ENCODE measurements around the gene P3H2. TPM values are rescaled to one million over a fixed set of nuclear protein-coding genes. Genes with fewer than 3 reads are reported as not detected.

The P3H2 gene
- total and polyA plus RNA-seq, 2 donors (not counting 1 experiment from before 2014, with no cell fraction given), result 20.5 to 21.6 TPM

DNA sequence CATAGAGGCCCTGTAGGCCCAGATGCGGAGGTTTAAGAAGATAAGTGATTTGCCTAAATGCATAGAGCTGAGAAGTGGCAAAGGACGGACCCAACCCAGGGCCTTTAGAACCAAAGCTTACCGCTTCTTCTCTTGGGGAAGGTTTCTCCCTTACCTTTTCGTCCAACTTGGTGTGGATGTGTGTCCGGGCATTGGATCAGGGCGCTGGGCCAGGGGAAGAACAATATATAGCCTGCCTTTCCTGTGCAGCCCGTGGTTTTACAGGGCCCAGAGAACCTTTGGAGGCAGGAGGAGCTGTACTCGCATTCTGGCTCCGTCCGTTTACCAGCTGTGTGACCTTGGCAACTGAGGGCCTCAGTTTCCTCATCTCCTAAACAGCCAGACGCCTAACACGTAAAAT is 686 bp upstream of the P3H2 start:
- no peak overlapping the region for H3K4me3 ChIP-seq (replicated peaks in 1 of 4; ENCODE audit: control extremely low read depth in 1 of 4, insufficient read depth in 1 of 4, low read depth in 3 of 4, low read length in 4 of 4)
- no peak overlapping the region for H3K9ac ChIP-seq (ENCODE audit: insufficient read depth, low read length)
- no peak for TF ChIP-seq EZH2 (IDR thresholded peaks at IDR 0.05; ENCODE audit: low read length, missing control alignments)
- TF ChIP-seq, protein P1, sequence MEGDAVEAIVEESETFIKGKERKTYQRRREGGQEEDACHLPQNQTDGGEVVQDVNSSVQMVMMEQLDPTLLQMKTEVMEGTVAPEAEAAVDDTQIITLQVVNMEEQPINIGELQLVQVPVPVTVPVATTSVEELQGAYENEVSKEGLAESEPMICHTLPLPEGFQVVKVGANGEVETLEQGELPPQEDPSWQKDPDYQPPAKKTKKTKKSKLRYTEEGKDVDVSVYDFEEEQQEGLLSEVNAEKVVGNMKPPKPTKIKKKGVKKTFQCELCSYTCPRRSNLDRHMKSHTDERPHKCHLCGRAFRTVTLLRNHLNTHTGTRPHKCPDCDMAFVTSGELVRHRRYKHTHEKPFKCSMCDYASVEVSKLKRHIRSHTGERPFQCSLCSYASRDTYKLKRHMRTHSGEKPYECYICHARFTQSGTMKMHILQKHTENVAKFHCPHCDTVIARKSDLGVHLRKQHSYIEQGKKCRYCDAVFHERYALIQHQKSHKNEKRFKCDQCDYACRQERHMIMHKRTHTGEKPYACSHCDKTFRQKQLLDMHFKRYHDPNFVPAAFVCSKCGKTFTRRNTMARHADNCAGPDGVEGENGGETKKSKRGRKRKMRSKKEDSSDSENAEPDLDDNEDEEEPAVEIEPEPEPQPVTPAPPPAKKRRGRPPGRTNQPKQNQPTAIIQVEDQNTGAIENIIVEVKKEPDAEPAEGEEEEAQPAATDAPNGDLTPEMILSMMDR (conservative IDR thresholded peaks at IDR 0.05 in 1 of 2, IDR thresholded peaks at IDR 0.05 in 1 of 2; ENCODE audit: low read depth in 1 of 2, low read length in 2 of 2), result no peak
- no peak for DNase-seq (ENCODE audit: low read depth in 2 of 2)
- no peaks in the 10 kb centered on the region for H3K79me2 ChIP-seq (ENCODE audit: control insufficient read depth, insufficient read depth, low read length)
- H3K36me3 ChIP-seq (ENCODE audit: control insufficient read depth, insufficient read depth, low read length), result no peaks in the 10 kb centered on the region
- H3K27ac ChIP-seq (ENCODE audit: insufficient read depth, low read length), result no peak overlapping the region
- H4K20me1 ChIP-seq (ENCODE audit: control insufficient read depth, extremely low read depth, insufficient read depth, low read length), result no peaks in the 10 kb centered on the region
- H3K4me1 ChIP-seq (ENCODE audit: control insufficient read depth, extremely low read depth, insufficient read depth, low read length), result no peaks in the 10 kb centered on the region
- no peaks in the 10 kb centered on the region for H3K27me3 ChIP-seq (ENCODE audit: control insufficient read depth, insufficient read depth, low read length)
- H2AFZ ChIP-seq (ENCODE audit: low read length), result no peak overlapping the region
- no peaks in the 10 kb centered on the region for H3K9me3 ChIP-seq (ENCODE audit: control insufficient read depth, insufficient read depth, low read depth, low read length)
- no peak overlapping the region for H3K4me2 ChIP-seq (ENCODE audit: extremely low read depth, insufficient read depth, low read length)

GRCh38 chr3:190121061-190121377 is 322 bp upstream of the P3H2 start:
- H3K27ac ChIP-seq (ENCODE audit: insufficient read depth, low read length), result peak overlapping the region; percentile 46
- H3K4me2 ChIP-seq (ENCODE audit: extremely low read depth, insufficient read depth, low read length), result no peak overlapping the region
- TF ChIP-seq, protein P1 (conservative IDR thresholded peaks at IDR 0.05 in 1 of 2, IDR thresholded peaks at IDR 0.05 in 1 of 2; ENCODE audit: low read depth in 1 of 2, low read length in 2 of 2), result no peak
- TF ChIP-seq EZH2 (IDR thresholded peaks at IDR 0.05; ENCODE audit: low read length, missing control alignments), result no peak
- no peaks in the 10 kb centered on the region for H4K20me1 ChIP-seq (ENCODE audit: control insufficient read depth, extremely low read depth, insufficient read depth, low read length)
- no peaks in the 10 kb centered on the region for H3K79me2 ChIP-seq (ENCODE audit: control insufficient read depth, insufficient read depth, low read length)
- H3K27me3 ChIP-seq (ENCODE audit: control insufficient read depth, insufficient read depth, low read length), result no peaks in the 10 kb centered on the region
- no peaks in the 10 kb centered on the region for H3K9me3 ChIP-seq (ENCODE audit: control insufficient read depth, insufficient read depth, low read depth, low read length)
- H3K36me3 ChIP-seq (ENCODE audit: control insufficient read depth, insufficient read depth, low read length), result no peaks in the 10 kb centered on the region
- H2AFZ ChIP-seq (ENCODE audit: low read length), result peak overlapping the region; percentile 43
- peak overlapping the region in 3 of 4 experiments; percentile 35 to 78 (median 77) for H3K4me3 ChIP-seq (replicated peaks in 1 of 4; ENCODE audit: control extremely low read depth in 1 of 4, insufficient read depth in 1 of 4, low read depth in 3 of 4, low read length in 4 of 4)
- no peak overlapping the region for H3K9ac ChIP-seq (ENCODE audit: insufficient read depth, low read length)
- H3K4me1 ChIP-seq (ENCODE audit: control insufficient read depth, extremely low read depth, insufficient read depth, low read length), result no peaks in the 10 kb centered on the region
- no peak for DNase-seq (ENCODE audit: low read depth in 2 of 2)

- no peaks in the 10 kb centered on the region for H3K4me1 ChIP-seq (ENCODE audit: control insufficient read depth, extremely low read depth, insufficient read depth, low read length)
- peak overlapping the region; percentile 49 to 78 (median 67) for H3K4me3 ChIP-seq (replicated peaks in 1 of 4; ENCODE audit: control extremely low read depth in 1 of 4, insufficient read depth in 1 of 4, low read depth in 3 of 4, low read length in 4 of 4)
- H3K27ac ChIP-seq (ENCODE audit: insufficient read depth, low read length), result peak overlapping the region; percentile 4
- no peaks in the 10 kb centered on the region for H4K20me1 ChIP-seq (ENCODE audit: control insufficient read depth, extremely low read depth, insufficient read depth, low read length)
- no peaks in the 10 kb centered on the region for H3K9me3 ChIP-seq (ENCODE audit: control insufficient read depth, insufficient read depth, low read depth, low read length)
- no peaks in the 10 kb centered on the region for H3K27me3 ChIP-seq (ENCODE audit: control insufficient read depth, insufficient read depth, low read length)
- H3K4me2 ChIP-seq (ENCODE audit: extremely low read depth, insufficient read depth, low read length), result peak overlapping the region; percentile 55
- TF ChIP-seq, protein P1 (conservative IDR thresholded peaks at IDR 0.05 in 1 of 2, IDR thresholded peaks at IDR 0.05 in 1 of 2; ENCODE audit: low read depth in 1 of 2, low read length in 2 of 2), result no peak
- no peak for TF ChIP-seq EZH2 (IDR thresholded peaks at IDR 0.05; ENCODE audit: low read length, missing control alignments)
- H3K9ac ChIP-seq (ENCODE audit: insufficient read depth, low read length), result peak overlapping the region; percentile 83
- no peak for DNase-seq (ENCODE audit: low read depth in 2 of 2)
- H3K36me3 ChIP-seq (ENCODE audit: control insufficient read depth, insufficient read depth, low read length), result no peaks in the 10 kb centered on the region
- H3K79me2 ChIP-seq (ENCODE audit: control insufficient read depth, insufficient read depth, low read length), result no peaks in the 10 kb centered on the region
- H2AFZ ChIP-seq (ENCODE audit: low read length), result no peak overlapping the region
Measured at GRCh38 chr3:190119461-190120268, 1.0 kb downstream of the P3H2 start.
